Coronary artery (tissue), 2 donors: ENCODE results near the gene DTNA.
"Not testable (repeated sequence)": the region's sequence is repeated elsewhere in the genome, so short reads cannot be mapped to it uniquely, and the experiment has no call there.

Source experiments
- DNase-seq: peaks from one replicate; pipeline ENCODE4 v3.0.0-alpha.2; 2017; ENCODE audit warnings: low spot score
- H3K27ac ChIP-seq, 2 donors: fragments of 200-600 bp; sonication (generic); one replicate each; pipeline ENCODE4 v1.5.1; 2016 to 2019
- H3K4me3 ChIP-seq: fragments of 200-600 bp; sonication (generic); 2 replicates; pipeline ENCODE4 v1.5.1; 2016; ENCODE audit warnings: mild to moderate bottlenecking, moderate library complexity
- CTCF ChIP-seq: fragments of 200-600 bp; sonication (generic); IDR thresholded peaks from one replicate; pipeline ENCODE4 v1.5.1; 2019; ENCODE audit warnings: antibody characterized with exemption

DTNA gene

GRCh38 chr18:34921226-34921625 lies 211.1 kb downstream of the DTNA start:
- no peak for DNase-seq
- Histone ChIP-seq H3K27ac (no peak overlapping the region), H3K4me3 (no peak overlapping the region)
- no peak for TF ChIP-seq CTCF

- H3K4me3 ChIP-seq: no peak overlapping the region
- no peak overlapping the region for H3K27ac ChIP-seq
- no peak for TF ChIP-seq CTCF
- DNase-seq: no peak
These were observed 211.8 kb downstream of the DTNA start for GRCh38 chr18:34921811-34922385.

- not testable (repeated sequence) for DNase-seq, H3K27ac ChIP-seq, H3K4me3 ChIP-seq
These were observed 212.5 kb downstream of the DTNA start for GRCh38 chr18:34922594-34922993.

- Histone ChIP-seq H3K4me3 (no peak overlapping the region), H3K27ac (no peak overlapping the region)
- DNase-seq: no peak
- TF ChIP-seq CTCF: no peak
These were observed 213.8 kb downstream of the DTNA start for GRCh38 chr18:34923911-34924310.

GRCh38 chr18:34926683-34927082 lies 216.6 kb downstream of the DTNA start:
- Histone ChIP-seq H3K27ac (no peak overlapping the region), H3K4me3 (no peak overlapping the region)
- no peak for TF ChIP-seq CTCF
- no peak for DNase-seq

GRCh38 chr18:34928088-34928753 lies 218.1 kb downstream of the DTNA start:
- Histone ChIP-seq H3K27ac (no peak overlapping the region), H3K4me3 (no peak overlapping the region)
- no peak for TF ChIP-seq CTCF
- DNase-seq: no peak

- no peak for TF ChIP-seq CTCF
- Histone ChIP-seq H3K27ac (peak overlapping the region in 1 of 2 donors; percentile 1), H3K4me3 (no peak overlapping the region)
- DNase-seq: no peak
These were observed 218.7 kb downstream of the DTNA start for GRCh38 chr18:34928754-34929335.
